ENCODE data around the gene UQCRC1.

The UQCRC1 gene

GRCh38 chr3:48609088-48610005 lies at the start of gene UQCRC1:
UQCRC1 (minus strand) TSS chr3:48609646; CDS start chr3:48609620, 26 bp downstream.
- peak; percentile 99 for ATAC-seq
- peaks cover 27% of the 10 kb centered on the region for H3K4me1 Mint-ChIP-seq
- H3K4me3 Mint-ChIP-seq: peak within 1 kb of the TSS; percentile 100
- H3K36me3 Mint-ChIP-seq: peaks cover 23% of the 10 kb centered on the region
- H3K27ac Mint-ChIP-seq: peak within 1 kb of the TSS; percentile 99
- H3K9me3 Mint-ChIP-seq: no peaks in the 10 kb centered on the region
- H3K27me3 Mint-ChIP-seq: no peaks in the 10 kb centered on the region

- Mint-ChIP-seq H3K27me3 (no peaks in the 10 kb centered on the region), H3K9me3 (no peaks in the 10 kb centered on the region), H3K27ac (peak overlapping the region; percentile 83), H3K4me3 (peak overlapping the region; percentile 79), H3K36me3 (no peaks in the 10 kb centered on the region), H3K4me1 (peaks cover 35% of the 10 kb centered on the region)
- no peak for ATAC-seq
These were observed 47.4 kb upstream of the UQCRC1 start for GRCh38 chr3:48656841-48657281.

DNA sequence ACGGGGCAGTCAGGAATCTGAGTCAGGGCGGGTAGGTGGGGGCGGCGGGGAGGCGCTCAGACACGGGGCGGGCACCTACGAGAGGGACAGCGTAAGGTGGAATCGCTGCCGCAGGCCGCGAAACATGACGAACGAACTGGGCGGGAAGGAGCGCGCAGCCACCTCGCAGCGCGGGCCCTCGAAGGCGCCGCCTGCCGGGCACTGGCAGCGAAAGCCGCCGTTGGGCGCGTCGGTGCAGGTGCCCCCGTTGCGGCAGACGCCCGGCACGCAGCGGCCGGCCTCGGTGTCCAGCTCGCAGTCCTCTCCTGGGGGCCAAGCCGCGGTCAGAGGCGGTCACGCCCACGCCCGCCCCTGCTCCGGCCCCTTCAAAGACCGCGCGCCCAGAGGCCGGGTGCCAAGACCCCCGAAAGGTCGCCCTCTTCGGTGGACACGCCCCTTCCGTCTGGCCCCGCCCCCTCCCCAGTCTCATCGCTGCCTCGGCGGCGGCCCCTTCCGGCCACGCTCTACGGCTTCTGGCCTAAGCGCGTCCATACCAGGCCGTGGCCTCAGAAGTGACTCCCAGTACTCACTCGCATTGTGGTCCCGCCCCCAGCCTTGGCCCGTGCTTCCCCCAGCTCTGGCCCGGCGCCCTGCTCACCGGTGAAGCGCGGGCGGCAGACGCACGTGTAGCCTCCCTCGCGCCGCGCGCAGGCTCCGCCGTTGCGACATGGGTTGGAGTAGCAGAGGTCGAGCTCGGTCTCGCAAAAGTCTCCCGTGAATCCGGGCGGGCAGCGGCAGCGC lies 46.8 kb upstream of the UQCRC1 start:
- Mint-ChIP-seq H3K4me3 (peak overlapping the region; percentile 79), H3K9me3 (no peaks in the 10 kb centered on the region), H3K4me1 (peaks cover 29% of the 10 kb centered on the region), H3K27me3 (no peaks in the 10 kb centered on the region), H3K36me3 (no peaks in the 10 kb centered on the region), H3K27ac (peak overlapping the region; percentile 83)
- ATAC-seq: peak; percentile 86

DNA sequence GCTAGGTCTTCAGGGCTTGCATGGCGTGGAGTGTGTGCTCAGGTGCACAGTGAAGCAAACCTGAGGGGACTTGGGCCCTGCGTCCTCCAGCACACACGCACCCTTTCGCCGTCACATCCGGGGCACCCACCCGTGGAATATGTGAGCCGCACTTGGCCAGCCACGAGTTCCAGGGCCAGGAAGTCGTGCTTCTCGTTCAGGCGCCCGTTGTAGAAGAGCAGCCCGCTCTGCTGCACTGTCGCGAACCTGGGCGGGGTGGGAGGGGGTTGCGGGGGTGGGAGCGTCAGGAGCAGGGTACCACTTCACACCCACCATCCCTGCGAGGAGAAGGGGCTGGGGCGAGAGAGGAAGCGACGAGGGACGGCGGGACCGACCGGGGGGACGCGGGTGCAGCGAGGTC lies 46.2 kb upstream of the UQCRC1 start:
- H3K4me1 Mint-ChIP-seq: peaks cover 28% of the 10 kb centered on the region
- H3K27ac Mint-ChIP-seq: peak overlapping the region; percentile 83
- ATAC-seq: peak; percentile 52
- H3K9me3 Mint-ChIP-seq: no peaks in the 10 kb centered on the region
- H3K36me3 Mint-ChIP-seq: no peaks in the 10 kb centered on the region
- peak overlapping the region; percentile 79 for H3K4me3 Mint-ChIP-seq
- H3K27me3 Mint-ChIP-seq: no peaks in the 10 kb centered on the region

DNA sequence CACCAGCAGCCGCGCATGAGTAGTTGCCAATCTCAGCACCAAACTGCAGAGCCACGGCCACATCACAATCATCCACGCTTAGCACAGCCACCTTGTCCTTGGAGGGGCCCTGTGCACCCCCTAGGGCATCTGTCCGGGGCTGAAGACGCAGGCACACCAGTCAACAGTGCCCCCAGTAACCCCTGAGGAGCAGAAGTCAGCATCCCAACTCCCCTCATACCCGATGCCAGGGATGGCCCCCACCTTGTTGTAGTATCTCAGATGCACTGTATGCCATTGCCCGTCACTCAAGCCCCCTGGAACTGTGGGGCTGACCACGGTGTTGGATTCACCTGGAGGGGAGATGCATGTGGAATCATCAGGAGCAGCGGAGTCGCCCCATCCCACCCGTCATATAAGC lies 45.6 kb upstream of the UQCRC1 start:
- H3K4me1 Mint-ChIP-seq: peaks cover 28% of the 10 kb centered on the region
- peak overlapping the region; percentile 83 for H3K27ac Mint-ChIP-seq
- H3K27me3 Mint-ChIP-seq: no peaks in the 10 kb centered on the region
- H3K4me3 Mint-ChIP-seq: peak overlapping the region; percentile 79
- no peaks in the 10 kb centered on the region for H3K36me3 Mint-ChIP-seq
- no peak for ATAC-seq
- H3K9me3 Mint-ChIP-seq: no peaks in the 10 kb centered on the region

DNA sequence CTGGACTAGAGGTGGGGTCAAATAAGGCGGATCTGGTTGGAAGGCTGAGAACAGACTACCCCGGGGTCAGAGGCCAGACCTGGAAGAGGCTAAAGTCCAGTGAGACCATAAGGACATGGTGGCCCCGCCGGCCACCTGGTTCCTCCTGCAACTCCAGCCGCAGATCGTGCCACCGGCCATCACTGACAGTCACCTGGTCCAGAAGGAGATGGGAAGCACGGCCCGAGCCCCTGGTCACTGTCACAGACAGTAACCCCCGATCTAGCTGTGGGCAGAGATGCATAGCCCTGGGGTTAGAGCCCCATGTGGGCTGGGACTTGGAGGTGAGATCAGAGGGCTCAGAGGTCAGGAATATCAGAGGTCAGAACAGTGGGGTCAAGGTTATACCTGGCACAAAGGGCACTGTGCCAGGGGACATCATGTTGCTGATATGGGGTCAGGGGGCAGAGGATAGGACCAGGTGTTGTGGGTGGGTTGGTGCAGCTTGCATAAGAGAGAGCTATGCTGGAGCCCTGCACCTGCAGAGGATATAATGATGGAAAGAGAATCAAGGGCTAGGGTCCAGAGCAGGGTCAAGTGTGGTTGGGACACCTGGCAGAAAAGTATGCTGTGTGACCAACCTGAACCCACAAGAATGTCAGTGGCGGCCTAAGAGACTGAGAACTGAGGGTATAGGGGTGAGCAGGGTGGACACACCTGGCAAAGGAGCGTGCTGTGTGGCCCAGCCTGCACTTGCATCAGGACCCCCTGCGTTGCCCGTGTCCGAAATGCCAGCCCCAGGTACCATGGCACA lies 43.7 kb upstream of the UQCRC1 start:
- Mint-ChIP-seq H3K4me3 (no peak overlapping the region), H3K27ac (no peak overlapping the region), H3K4me1 (peaks cover 28% of the 10 kb centered on the region), H3K27me3 (no peaks in the 10 kb centered on the region), H3K36me3 (no peaks in the 10 kb centered on the region), H3K9me3 (no peaks in the 10 kb centered on the region)
- no peak for ATAC-seq

DNA sequence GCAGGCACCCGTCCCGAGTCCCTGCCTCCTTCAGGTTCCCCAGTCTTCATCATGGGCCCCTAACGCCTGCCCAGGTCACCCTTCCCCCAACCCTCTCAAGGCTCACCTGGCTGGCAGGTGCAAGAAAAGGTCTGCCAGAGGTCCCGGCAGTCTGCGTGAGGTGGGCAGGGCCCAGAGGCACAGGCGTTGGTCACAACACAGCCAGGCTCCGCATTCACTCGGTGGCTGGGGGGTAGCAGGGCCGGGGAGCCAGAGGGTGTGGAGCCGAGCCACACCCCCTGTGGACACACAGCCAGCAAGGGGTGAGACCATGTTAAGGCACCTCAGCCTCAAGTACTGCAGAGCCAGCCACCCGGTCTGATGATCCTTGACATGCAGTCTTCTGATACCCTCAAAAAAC lies 42.3 kb upstream of the UQCRC1 start:
- Mint-ChIP-seq H3K27me3 (no peaks in the 10 kb centered on the region), H3K4me3 (no peak overlapping the region), H3K27ac (no peak overlapping the region), H3K9me3 (no peaks in the 10 kb centered on the region), H3K4me1 (peaks cover 21% of the 10 kb centered on the region), H3K36me3 (no peaks in the 10 kb centered on the region)
- ATAC-seq: no peak

DNA sequence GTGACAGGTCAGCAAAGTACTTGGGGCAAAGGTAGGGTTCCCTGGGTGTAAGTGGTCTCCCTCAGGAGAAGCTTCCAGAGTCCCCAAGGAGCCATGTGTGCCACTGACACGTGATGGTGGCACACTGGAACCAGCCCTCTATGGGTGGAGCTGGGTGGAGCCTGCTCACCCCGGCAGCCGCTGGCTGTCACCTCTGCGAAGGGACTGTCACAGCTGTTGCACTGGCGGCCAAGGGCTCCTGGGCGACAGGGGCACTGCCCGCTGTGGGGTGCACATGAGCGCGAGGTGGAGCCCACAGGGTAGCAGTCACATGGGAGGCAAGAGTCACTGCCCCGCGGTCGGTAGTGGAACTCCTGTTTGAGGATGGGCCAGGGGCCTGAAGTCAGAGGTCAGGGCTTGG lies 41.3 kb upstream of the UQCRC1 start:
- H3K4me1 Mint-ChIP-seq: peaks cover 18% of the 10 kb centered on the region
- no peaks in the 10 kb centered on the region for H3K9me3 Mint-ChIP-seq
- no peak overlapping the region for H3K27ac Mint-ChIP-seq
- H3K27me3 Mint-ChIP-seq: no peaks in the 10 kb centered on the region
- no peak overlapping the region for H3K4me3 Mint-ChIP-seq
- ATAC-seq: no peak
- peaks cover 4% of the 10 kb centered on the region for H3K36me3 Mint-ChIP-seq

DNA sequence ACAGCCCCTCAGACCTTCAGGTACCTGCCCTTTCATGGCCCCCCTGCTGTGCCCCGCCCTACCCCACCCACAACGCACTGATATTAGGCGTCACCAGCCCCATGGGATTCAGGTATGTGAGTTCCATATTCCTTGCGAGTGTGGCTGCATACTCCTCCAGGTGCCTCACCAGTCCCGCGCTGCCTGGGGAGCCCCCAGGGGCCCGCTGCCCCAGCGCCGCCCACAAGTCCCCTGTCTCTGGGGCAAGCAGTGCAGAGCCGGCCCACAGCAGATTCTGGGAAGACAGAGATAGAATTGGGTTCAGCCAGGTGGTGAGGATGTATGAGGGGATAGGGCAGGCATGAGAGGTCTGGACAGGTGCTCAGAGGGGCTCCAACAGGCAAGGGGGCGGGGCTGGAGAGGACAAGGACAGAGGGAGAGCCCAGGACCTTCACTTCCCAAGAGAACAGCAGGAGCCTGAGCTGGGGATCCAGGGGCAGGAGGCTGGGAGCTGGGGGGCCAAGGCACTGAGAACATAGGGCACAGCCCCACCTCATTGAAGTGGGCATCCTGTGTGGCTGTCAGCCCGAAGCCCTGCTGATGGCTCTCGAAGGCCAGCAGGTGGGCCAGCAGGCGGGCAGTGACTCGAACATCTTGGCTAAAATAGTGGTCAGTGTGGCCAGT lies 38.9 kb upstream of the UQCRC1 start:
- ATAC-seq: no peak
- Mint-ChIP-seq H3K4me3 (no peak overlapping the region), H3K4me1 (peaks cover 7% of the 10 kb centered on the region), H3K9me3 (no peaks in the 10 kb centered on the region), H3K27me3 (no peaks in the 10 kb centered on the region), H3K27ac (no peak overlapping the region), H3K36me3 (peaks cover 9% of the 10 kb centered on the region)

GRCh38 chr3:48647714-48648113 lies 38.3 kb upstream of the UQCRC1 start:
- Mint-ChIP-seq H3K4me3 (no peak overlapping the region), H3K36me3 (peaks cover 9% of the 10 kb centered on the region), H3K27ac (no peak overlapping the region), H3K4me1 (peaks cover 2% of the 10 kb centered on the region), H3K27me3 (no peaks in the 10 kb centered on the region), H3K9me3 (no peaks in the 10 kb centered on the region)
- no peak for ATAC-seq

DNA sequence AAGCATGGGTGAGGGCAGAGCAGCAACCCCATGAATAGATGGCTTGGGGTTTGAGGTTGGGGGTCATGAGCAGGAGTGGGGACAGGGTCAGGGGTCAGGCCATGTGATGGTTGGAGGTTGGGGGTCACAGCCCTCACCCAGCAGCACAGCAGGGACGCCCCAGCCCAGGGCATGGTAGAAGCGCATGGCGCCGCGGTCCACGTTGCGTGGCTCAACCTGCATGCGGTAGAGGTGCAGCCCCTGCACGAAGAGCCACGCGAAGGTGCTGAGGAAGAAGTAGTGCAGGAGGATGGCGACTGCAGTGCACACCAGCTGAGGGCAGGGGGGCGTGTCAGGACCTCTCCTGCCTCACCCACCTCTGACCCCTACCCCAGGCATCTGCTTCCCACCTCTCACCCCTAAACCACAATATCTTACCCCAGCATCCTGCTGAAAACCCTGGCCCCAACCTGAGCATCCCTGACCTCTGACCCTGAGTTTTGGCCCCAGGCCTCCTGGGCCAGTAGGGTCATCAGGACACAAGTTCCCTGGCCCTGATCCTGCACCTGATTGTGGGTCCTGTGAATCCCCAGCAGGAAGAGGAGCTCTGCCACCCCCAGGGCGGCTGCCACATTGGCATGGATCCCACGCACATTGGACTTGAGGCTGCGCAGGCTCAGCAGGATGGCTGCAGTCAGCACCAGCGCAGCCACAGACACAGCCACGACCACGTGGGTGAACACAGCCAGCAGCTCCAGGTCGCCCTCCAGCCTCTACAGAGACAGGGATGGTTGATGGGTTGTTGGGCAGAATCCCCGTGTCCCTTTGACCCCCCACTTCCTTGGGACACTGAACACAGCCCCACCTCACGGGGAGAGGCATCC lies 35.7 kb upstream of the UQCRC1 start:
- Mint-ChIP-seq H3K27ac (no peak overlapping the region), H3K4me3 (no peak overlapping the region)

DNA sequence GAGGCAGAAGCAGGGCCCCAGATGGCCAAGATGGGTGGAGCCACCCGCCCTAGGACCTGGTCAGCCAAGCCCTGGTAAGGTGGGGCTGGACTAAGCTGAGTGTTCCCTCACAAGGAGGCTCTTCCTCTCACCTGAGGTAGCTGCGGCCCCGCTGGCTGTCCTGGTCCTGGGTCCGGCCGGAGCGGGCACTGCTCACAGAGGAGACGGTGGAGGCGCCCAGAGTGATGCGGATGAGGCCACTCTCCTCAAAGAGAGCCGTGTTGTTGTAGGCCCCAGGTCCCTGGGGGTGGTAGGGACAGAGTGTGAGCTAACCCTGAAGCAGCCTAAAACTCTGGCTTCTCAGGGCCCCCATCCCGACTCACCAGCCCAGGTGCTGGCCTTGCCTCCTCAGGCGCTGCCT lies 33.2 kb upstream of the UQCRC1 start:
- Mint-ChIP-seq H3K4me1 (no peaks in the 10 kb centered on the region), H3K27ac (no peak overlapping the region), H3K9me3 (no peaks in the 10 kb centered on the region), H3K27me3 (peaks cover 14% of the 10 kb centered on the region), H3K4me3 (no peak overlapping the region), H3K36me3 (peaks cover 22% of the 10 kb centered on the region)
- ATAC-seq: no peak

More for the DNA sequence above, 35.7 kb upstream of the UQCRC1 start:
- Mint-ChIP-seq H3K9me3 (no peaks in the 10 kb centered on the region), H3K27me3 (peaks cover 8% of the 10 kb centered on the region), H3K36me3 (peaks cover 17% of the 10 kb centered on the region), H3K4me1 (no peaks in the 10 kb centered on the region)
- no peak for ATAC-seq

GRCh38 chr3:48641396-48641795 lies 31.9 kb upstream of the UQCRC1 start:
- peaks cover 14% of the 10 kb centered on the region for H3K27me3 Mint-ChIP-seq
- no peak overlapping the region for H3K27ac Mint-ChIP-seq
- H3K4me1 Mint-ChIP-seq: no peaks in the 10 kb centered on the region
- no peak for ATAC-seq
- no peak overlapping the region for H3K4me3 Mint-ChIP-seq
- peaks cover 20% of the 10 kb centered on the region for H3K36me3 Mint-ChIP-seq
- no peaks in the 10 kb centered on the region for H3K9me3 Mint-ChIP-seq
